Keratinocyte (primary cell): Measurements from ENCODE around the gene CMIP.

Source experiments
- CTCF ChIP-seq, 3 experiments: IDR thresholded peaks in 1 of 3; conservative IDR thresholded peaks in 1 of 3; optimal IDR thresholded peaks in 1 of 3; 2 replicates in 2 of 3; 3 replicates in 1 of 3; pipeline versions ENCODE3 to v1.5.1; 2011; ENCODE audit warnings: low read length in 3 of 3, mild to moderate bottlenecking in 3 of 3, moderate library complexity in 2 of 3, control low read depth in 1 of 3, inconsistent platforms in 1 of 3; ENCODE audit not compliant: insufficient read depth in 2 of 3; ENCODE audit errors: extremely low read depth in 1 of 3
- EZH2 ChIP-seq: IDR thresholded peaks from one replicate; pipeline ENCODE4 v1.6.1; 2012; ENCODE audit warnings: inconsistent platforms, mild to moderate bottlenecking, low read length, moderate library complexity

DNA sequence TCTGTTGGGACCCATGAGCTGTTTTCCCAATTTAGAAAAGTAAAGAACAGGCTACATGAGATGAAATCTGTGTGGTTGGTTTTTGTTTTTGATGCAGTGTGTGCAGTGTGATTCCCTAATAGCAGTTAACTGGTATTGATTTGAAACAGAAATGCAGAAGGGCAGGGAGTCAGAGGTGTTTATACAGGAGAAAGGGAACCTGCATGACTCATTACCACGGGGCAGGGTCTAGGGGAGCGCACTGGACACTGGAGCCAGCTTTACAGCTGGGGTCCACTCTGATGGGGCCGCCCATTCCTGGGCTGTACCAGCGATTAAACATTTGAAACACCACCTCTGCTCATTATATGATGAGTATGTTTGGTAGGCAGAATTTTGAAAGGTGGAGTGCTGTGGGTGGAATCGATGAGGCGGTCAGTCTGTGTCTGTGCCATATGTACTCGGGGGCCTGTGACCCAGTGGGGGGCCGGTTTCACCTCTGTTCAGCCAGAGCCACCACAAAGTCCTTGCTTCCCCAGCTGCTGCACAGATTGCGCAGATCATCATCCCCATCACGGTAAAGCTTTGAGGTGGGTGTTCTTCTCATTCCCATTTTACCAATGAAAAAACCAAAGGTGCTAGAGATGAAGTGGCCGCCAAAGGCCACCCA, 142.5 kb downstream of the CMIP start:
- TF ChIP-seq CTCF (optimal IDR thresholded peaks at IDR 0.05 in 1 of 3, IDR thresholded peaks at IDR 0.05 in 1 of 3, conservative IDR thresholded peaks at IDR 0.05 in 1 of 3; ENCODE audit: extremely low read depth in 1 of 3, insufficient read depth in 2 of 3, low read length in 3 of 3) (no peak), EZH2 (no peak)
